ENCODE results near the gene SMARCAD1.
A peak's percentile ranks its signal among the peaks of the same experiment; 100 is the strongest.

SMARCAD1 gene

DNA sequence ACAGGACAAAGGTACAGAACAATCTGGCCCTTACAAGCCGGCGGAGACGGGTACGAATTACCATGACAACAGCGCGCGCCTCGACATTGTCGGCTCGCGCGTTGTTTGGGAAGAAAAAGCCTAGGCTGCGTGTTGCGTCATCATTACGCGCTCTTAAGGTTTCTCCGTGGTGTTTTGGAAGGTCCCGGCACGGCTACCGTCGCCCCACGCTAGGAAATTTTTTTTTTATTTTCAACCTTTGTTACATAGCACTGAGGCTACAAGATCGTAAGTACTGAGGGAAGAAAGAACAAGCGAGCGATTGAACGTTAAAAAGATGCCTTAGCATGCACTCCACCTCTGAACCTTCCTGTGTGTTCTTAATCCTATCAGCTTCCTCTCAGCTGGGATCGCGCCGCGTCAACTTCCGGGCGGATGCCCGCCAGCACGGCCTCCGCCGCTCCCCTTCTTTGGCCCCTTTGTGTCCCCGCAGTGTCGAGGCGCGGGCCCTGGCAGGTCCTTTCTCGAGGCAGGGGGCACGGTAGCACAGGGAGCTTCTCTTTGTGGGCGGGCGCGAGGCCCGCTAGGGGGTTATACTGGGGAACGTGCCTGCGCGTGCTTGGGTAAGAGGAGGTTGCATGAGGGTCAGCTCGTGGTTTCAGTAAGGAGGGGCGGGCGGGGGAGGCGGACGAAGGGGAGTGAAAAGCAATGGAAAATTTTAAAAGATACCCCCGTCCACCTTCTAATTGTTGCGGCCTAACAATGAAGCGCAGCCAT lies at the start of gene SMARCAD1:
Gene SMARCAD1 (plus strand): TSS at position 397 of the 756 bp plus-strand sequence. CDS start 530 bp downstream, outside the sequence.
- peak; percentile 100 for DNase-seq

- no peak for DNase-seq
Measured at GRCh38 chr4:94158883-94159282, 48.8 kb upstream of the SMARCAD1 start.

GRCh38 chr4:94159790-94160189 lies 47.9 kb upstream of the SMARCAD1 start:
- DNase-seq = no peak

DNA sequence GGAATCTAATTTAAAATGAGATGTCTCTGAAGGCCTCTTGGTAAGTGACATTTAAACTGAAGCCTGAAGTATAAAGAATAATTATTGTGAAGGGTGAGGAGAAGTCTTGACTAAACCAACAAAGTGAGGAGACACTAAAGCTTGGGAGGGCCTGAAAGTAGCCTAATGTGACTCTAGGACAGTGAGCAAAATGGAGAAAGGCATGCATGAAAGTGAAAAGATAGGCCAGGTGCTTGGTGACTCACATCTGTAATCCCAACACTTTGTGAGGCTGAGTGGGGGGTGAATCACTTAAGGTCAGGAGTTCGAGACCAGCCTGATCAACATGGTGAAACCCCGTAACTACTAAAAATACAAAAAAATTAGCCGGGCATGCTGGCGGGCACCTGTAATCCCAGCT lies 46.9 kb upstream of the SMARCAD1 start:
- no peak for DNase-seq

- DNase-seq = no peak
Measured at GRCh38 chr4:94165256-94165655, 42.4 kb upstream of the SMARCAD1 start.

DNA sequence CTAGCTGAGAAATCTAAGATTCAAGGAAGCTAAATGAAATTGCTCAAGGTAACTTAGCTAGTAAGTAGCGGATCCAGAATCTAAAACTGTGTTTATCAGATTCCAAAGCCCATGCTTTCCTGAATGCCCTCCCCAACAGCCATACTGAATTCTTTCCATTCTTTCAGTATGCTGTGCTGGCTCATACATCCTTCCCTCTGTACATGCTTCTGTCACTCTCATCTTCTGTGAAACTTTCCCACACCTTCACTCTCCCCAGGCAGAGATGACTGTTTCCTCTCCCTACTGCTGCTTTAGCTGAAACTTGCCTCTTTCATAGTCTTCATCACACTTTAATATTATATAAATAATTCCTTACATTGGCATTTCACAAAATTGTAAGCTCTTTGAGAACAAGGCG lies 39.3 kb upstream of the SMARCAD1 start:
- DNase-seq = no peak

DNA sequence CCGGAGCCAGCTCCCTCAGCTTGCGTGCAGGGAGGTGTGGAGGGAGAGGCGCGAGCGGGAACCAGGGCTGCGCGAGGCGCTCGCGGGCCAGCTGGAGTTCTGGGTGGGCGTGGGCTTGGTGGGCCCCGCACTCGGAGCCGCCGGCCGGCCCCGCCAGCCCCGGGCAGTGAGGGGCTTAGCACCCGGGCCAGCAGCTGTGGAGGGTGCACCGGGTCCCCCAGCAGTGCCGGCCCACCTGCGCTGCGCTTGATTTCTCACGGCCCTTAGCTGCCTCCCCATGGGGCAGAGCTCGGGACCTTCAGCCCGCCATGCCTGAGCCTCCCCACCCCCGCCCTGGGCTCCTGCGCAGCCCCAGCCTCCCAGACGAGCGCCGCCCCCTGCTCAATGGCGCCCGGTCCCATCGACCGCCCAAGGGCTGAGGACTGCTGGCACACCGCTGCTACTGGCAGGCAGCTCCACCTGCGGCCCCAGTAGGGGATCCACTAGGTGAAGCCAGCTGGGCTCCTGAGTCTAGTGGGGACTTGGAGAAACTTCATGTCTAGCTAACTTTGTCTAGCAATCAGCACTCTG lies 37.8 kb upstream of the SMARCAD1 start:
- no peak for DNase-seq

DNA sequence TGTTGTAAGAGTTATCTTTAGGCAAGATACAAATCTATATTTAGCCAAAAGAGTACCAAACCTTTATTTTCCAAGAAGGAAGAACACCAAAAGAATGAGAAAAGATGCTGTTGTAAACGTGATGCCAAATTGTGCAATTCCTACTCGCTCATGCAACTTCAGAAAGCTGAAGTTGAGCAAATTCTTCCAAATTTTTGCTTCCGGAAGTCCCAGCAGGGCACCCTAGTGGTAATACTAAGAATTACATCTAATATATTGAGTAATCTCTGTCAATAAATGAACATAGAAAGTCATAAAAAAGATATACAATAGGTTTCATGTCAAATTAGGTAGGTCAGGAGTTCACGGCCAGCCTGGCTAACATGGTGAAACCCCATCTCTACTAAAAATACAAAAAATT lies 36.0 kb upstream of the SMARCAD1 start:
- no peak for DNase-seq

- no peak for DNase-seq
Measured at GRCh38 chr4:94175553-94176261, 32.0 kb upstream of the SMARCAD1 start.

DNA sequence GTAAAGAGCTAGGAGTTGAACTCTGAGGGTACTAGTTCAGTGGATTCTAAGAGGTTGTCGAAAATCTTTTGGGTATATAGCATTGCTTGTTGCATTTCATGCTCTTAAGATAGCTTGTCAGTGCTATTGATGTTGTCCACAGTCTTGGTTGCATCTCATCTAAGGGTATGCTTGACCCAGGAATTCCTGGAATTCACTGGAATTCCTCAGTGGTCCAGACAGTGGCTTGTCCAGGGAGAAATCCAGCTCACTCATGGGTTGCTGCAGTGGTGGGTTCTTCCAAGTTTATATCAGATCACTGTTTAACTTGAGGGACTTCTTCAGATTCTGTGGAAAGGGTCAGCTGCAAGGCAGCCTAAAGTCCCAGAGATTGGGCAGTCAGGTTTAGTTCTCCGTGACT lies 29.8 kb upstream of the SMARCAD1 start:
- no peak for DNase-seq

DNA sequence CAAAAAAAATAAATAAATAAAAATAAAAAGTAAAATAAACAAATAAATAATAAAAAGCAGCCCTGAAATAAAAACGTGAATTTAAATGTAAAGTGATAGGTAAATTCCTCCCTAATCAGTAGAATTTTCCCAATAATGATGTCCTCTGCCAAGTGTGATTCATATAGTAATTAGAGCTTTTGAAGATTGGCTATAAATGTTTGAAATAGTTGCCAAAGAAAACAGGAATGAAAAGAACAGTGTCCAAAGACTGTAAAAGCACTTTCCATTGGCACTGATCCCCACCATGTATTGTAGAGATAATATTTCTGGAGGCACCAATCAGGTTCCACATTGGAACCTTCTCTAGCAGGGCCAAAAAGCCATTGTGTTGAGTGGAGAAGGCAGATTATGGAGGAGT lies 25.9 kb upstream of the SMARCAD1 start:
- no peak for DNase-seq

DNA sequence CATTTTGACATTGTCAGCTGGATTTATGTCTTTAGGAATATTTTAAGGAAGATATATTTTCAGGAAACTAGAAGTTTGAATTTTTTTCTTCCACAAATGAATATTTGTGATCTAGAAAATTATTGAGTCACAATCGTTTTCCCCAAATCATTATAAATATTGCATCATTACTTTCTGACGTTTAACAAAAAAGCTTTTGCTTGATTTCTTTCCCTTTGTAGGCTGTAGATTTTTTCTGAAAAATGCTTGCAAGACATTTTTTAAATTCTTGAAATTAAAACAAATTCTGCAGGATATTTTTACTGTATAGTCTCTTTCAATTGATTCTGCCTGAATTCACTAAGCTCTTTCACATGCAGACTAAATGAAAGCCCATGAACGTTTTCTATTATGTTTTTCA lies 4.9 kb upstream of the SMARCAD1 start:
- DNase-seq = no peak

GRCh38 chr4:94208266-94208665 lies 601 bp downstream of the SMARCAD1 start:
- DNase-seq = no peak

DNA sequence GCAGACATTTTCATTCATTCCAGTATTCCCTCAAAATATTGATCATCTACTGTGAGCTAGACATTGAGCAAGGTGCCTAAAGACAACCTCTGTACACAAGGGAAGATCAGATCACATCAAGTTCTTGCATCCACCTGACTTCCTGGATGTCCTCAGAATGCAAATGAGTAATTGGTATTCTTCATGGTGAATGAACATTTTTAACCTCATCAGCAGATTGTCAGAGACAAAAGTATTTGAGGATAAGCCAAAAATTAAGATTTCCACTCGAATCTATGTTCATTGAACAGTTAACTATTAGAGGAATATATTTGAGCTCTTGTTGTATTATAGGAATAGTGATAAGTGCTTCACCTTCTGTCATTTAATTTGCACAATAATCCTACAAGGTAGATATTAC lies 1.3 kb downstream of the SMARCAD1 start:
- no peak for DNase-seq

DNA sequence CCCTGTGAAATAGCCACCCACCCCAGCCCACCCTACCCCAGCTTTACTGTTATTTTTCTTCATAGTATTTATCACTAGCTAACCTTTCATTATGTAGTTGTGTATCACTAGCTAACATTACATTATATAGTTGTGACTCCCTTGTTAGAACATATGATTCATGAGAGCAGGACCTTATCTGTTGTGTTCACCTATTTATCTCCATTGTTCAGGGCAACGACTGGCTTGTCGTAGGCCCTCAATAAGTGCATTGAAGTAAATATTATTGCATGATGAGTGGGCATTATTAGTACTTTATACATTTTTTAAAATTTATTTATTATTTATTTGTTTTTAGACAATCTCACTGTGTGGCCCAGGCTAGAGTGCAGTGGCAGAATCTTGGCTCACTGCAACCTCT lies 4.2 kb downstream of the SMARCAD1 start:
- no peak for DNase-seq

GRCh38 chr4:94214703-94215319 lies 7.1 kb downstream of the SMARCAD1 start:
- no peak for DNase-seq

- no peak for DNase-seq
Measured at GRCh38 chr4:94216394-94216793, 8.7 kb downstream of the SMARCAD1 start.

GRCh38 chr4:94219402-94219801 lies 11.7 kb downstream of the SMARCAD1 start:
- no peak for DNase-seq

DNA sequence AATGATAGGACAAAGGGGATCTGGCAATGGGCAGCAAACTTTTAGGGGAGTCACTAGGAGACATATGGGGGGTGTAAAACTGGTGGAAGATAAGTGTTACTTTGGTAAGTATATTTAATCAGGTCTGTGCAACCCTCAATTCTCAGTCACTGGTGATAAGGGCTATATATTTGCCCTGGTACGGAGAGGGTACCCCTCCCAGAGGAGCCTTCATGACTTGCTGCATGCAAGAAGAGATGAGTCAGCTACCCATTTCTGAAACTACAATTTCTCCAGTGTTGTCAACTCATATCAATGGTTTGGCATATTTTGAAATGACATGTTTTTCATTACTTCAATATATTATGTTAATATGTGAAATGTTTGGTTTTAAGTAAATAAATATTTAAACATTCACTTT lies 14.3 kb downstream of the SMARCAD1 start:
- DNase-seq = no peak

- DNase-seq = no peak
Measured at GRCh38 chr4:94225449-94225848, 17.8 kb downstream of the SMARCAD1 start.

- no peak for DNase-seq
Measured at GRCh38 chr4:94226763-94227162, 19.1 kb downstream of the SMARCAD1 start.

DNA sequence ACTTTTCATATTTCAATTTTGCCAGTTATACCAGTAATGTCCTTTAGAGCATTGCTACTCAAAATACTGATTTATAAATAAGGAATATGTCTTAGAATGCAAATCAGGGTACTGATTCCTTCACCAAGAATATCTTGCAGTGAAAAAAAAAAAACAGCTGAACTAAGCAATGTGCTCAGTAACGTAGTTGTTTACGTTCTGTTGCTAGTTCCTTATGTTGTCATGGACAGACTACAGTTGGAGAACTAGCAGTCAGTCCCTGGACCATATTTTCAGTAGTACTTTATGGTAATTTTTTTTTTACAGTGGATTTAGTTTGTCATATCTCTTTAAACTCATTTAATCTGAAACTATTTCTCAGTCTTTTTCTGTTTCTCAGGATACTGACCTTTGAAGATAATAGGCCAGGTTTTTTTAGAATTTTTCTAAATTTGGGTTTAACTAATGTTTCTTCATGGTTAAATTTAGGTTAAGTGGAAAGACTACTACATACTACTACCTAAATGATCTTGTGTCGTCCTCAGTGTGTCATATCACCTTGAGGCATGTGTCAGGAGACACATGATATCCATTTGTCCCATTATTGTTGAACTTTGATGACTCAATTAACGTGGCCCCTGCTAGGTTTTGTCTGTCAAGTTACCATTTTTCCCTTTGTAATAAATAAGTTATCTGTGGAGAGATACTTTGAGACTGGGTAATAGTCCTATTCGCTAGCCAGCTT lies 21.0 kb downstream of the SMARCAD1 start:
- no peak for DNase-seq

DNA sequence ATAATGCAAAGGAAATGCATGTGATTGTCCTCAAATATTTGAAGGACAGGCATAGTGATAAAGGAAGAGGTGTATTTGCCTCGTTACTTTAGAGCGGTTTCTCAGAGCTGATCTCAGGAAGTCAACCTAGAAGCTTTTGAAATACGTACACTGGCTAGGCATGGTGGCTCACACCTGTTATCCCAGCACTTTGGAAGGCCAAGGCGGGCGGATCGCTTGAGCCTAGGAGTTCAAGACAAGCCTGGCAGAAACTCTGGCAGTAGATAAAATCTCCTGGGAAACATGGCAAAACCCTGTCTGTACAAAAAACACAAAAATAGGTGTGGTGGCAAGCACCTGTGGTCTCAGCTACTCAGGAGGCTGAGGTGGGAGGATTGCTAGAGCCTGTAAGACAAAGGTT lies 24.9 kb downstream of the SMARCAD1 start:
- DNase-seq = no peak
